ENCODE measurements around the gene PLAU. TPM values are rescaled to one million over a fixed set of nuclear protein-coding genes. Genes with fewer than 3 reads are reported as not detected.

PLAU gene
- total RNA-seq (ENCODE audit: low replicate concordance) = 21.6 and 24.9 TPM in 2 replicates

- DNase-seq (ENCODE audit: low read depth) = no peak
- TF ChIP-seq CTCF (IDR thresholded peaks at IDR 0.05; ENCODE audit: insufficient read depth, low read length) = no peak
- H3K4me3 ChIP-seq (ENCODE audit: low read depth, low read length) = peak within 1 kb of the TSS; percentile 69
Measured at GRCh38 chr10:73910764-73911552, at the start of gene PLAU. PLAU (plus strand) TSS chr10:73911132; CDS start chr10:73911556, 424 bp downstream.

GRCh38 chr10:73862011-73862410, 48.9 kb upstream of the PLAU start:
- TF ChIP-seq CTCF (IDR thresholded peaks at IDR 0.05; ENCODE audit: insufficient read depth, low read length) = no peak
- no peak for DNase-seq (ENCODE audit: low read depth)
- no peak overlapping the region for H3K4me3 ChIP-seq (ENCODE audit: low read depth, low read length)

- TF ChIP-seq CTCF (IDR thresholded peaks at IDR 0.05; ENCODE audit: insufficient read depth, low read length) = no peak
Measured at GRCh38 chr10:73863039-73863817, 47.7 kb upstream of the PLAU start.

GRCh38 chr10:73864229-73864628, 46.7 kb upstream of the PLAU start:
- no peak overlapping the region for H3K4me3 ChIP-seq (ENCODE audit: low read depth, low read length)
- no peak for DNase-seq (ENCODE audit: low read depth)
- TF ChIP-seq CTCF (IDR thresholded peaks at IDR 0.05; ENCODE audit: insufficient read depth, low read length) = no peak

More at GRCh38 chr10:73863039-73863817, 47.7 kb upstream of the PLAU start:
- no peak for DNase-seq (ENCODE audit: low read depth)
- H3K4me3 ChIP-seq (ENCODE audit: low read depth, low read length) = no peak overlapping the region

GRCh38 chr10:73865107-73865458, 45.8 kb upstream of the PLAU start:
- TF ChIP-seq CTCF (IDR thresholded peaks at IDR 0.05; ENCODE audit: insufficient read depth, low read length) = no peak
- H3K4me3 ChIP-seq (ENCODE audit: low read depth, low read length) = no peak overlapping the region
- no peak for DNase-seq (ENCODE audit: low read depth)

- DNase-seq (ENCODE audit: low read depth) = no peak
- no peak for TF ChIP-seq CTCF (IDR thresholded peaks at IDR 0.05; ENCODE audit: insufficient read depth, low read length)
Measured at GRCh38 chr10:73865459-73866442, 45.2 kb upstream of the PLAU start.

More at GRCh38 chr10:73865459-73866442, 45.2 kb upstream of the PLAU start:
- H3K4me3 ChIP-seq (ENCODE audit: low read depth, low read length) = no peak overlapping the region

Measured in fibroblast of the aortic adventitia (primary cell).